ENCODE measurements around the gene EEFSEC.

GRCh38 chr3:128378631-128379347, 225.5 kb downstream of the EEFSEC start:
- TF ChIP-seq CTCF (conservative IDR thresholded peaks at IDR 0.05; ENCODE audit: low read depth, low read length), result no peak
- TF ChIP-seq EZH2 (IDR thresholded peaks at IDR 0.05; ENCODE audit: low read length, unreplicated experiment), result no peak

All from PC-3 (cell line).